HepG2 (cell line): ENCODE data around the gene GRHPR. TPM values are rescaled to one million over a fixed set of nuclear protein-coding genes. Genes with fewer than 3 reads are reported as not detected.

ENCODE experiments used
- BATF2 ChIP-seq: sonication (generic); formaldehyde crosslinking; IDR thresholded peaks from 2 replicates; pipeline ENCODE4 v1.8.0; 2022; ENCODE audit warnings: mild to moderate bottlenecking, missing genetic modification reagents, moderate library complexity
- BORCS8-MEF2B ChIP-seq: sonication (generic); formaldehyde crosslinking; IDR thresholded peaks from 2 replicates; pipeline ENCODE4 v1.8.0; 2022; ENCODE audit warnings: mild to moderate bottlenecking, missing genetic modification reagents
- KDM1A ChIP-seq: IDR thresholded peaks from 2 replicates; pipeline ENCODE4 v1.6.1; 2016; ENCODE audit warnings: missing compliant biosample characterization
- MXD4 ChIP-seq: IDR thresholded peaks from 2 replicates; pipeline ENCODE4 v1.6.1; 2016; ENCODE audit warnings: mild to moderate bottlenecking, missing biosample characterization, missing genetic modification reagents
- NCOA5 ChIP-seq: sonication (generic); formaldehyde crosslinking; IDR thresholded peaks from 2 replicates; pipeline ENCODE4 v1.4.0; 2020; ENCODE audit warnings: missing genetic modification reagents
- RBM39 ChIP-seq: fragments of 200-400 bp; formaldehyde crosslinking; IDR thresholded peaks from one replicate; pipeline ENCODE4 v1.6.1; 2018; ENCODE audit warnings: antibody characterized with exemption, mild to moderate bottlenecking, low read depth, low read length; ENCODE audit not compliant: poor library complexity, severe bottlenecking
- TBP ChIP-seq: sonication (generic); formaldehyde crosslinking; IDR thresholded peaks from 2 replicates; pipeline ENCODE4 v1.5.0; 2020; ENCODE audit warnings: missing genetic modification reagents
- ZBTB4 ChIP-seq: sonication (generic); formaldehyde crosslinking; IDR thresholded peaks from 2 replicates; pipeline ENCODE4 v1.4.0; 2020; ENCODE audit warnings: missing genetic modification reagents, mild to moderate bottlenecking, borderline replicate concordance
- ZNF24 ChIP-seq: fragments of 450-650 bp; IDR thresholded peaks from 2 replicates; pipeline ENCODE4 v1.6.1; 2017; ENCODE audit warnings: antibody characterized with exemption, mild to moderate bottlenecking
- ZNF382 ChIP-seq: sonication (generic); formaldehyde crosslinking; IDR thresholded peaks from 2 replicates; pipeline ENCODE4 v1.5.0; 2020; ENCODE audit warnings: missing genetic modification reagents, mild to moderate bottlenecking, borderline replicate concordance
- ZNF441 ChIP-seq: sonication (generic); formaldehyde crosslinking; IDR thresholded peaks from 2 replicates; pipeline ENCODE4 v1.7.0; 2021; ENCODE audit warnings: missing genetic modification reagents, borderline replicate concordance
- ZNF646 ChIP-seq: sonication (generic); formaldehyde crosslinking; IDR thresholded peaks from 2 replicates; pipeline ENCODE4 v1.9.0; 2021; ENCODE audit warnings: mild to moderate bottlenecking, missing genetic modification reagents
- ZNF772 ChIP-seq: sonication (generic); formaldehyde crosslinking; IDR thresholded peaks from 2 replicates; pipeline ENCODE4 v1.5.0; 2020; ENCODE audit warnings: mild to moderate bottlenecking, missing genetic modification reagents
- polyA plus RNA-seq, 8 experiments: library from polyadenylated mRNA; depleted of rRNA in 3 of 8; stranded (reverse) in 7 of 8; unstranded in 1 of 8; fragments of >200 nt; fragmentation: Illumina TruSeq in 4 of 8; extraction: Trizol in 4 of 8; gene quantifications; 2 replicates each; pipeline versions ENCODE4 v1.2.1 to v1.2.3, GENCODE V29; 2011 to 2016; ENCODE audit warnings: low read depth in 4 of 8, missing spikeins in 1 of 8, mixed read lengths in 1 of 8; ENCODE audit not compliant: insufficient read depth in 1 of 8
- total RNA-seq, 5 experiments: library from RNA; depleted of rRNA; stranded (reverse); fragments of >200 nt; fragmentation: Illumina TruSeq; extraction: Trizol; gene quantifications; 2 replicates each; pipeline ENCODE4 v1.2.3, GENCODE V29; 2016; ENCODE audit warnings: low read depth in 1 of 5
- TF ChIP-seq, protein P1 (sequence below): sonication (generic); formaldehyde crosslinking; IDR thresholded peaks from 2 replicates; pipeline ENCODE4 v1.9.0; 2021; ENCODE audit warnings: missing genetic modification reagents, borderline replicate concordance
- TF ChIP-seq, protein P2 (sequence below): sonication (generic); formaldehyde crosslinking; IDR thresholded peaks from 2 replicates; pipeline ENCODE4 v1.4.0; 2020; ENCODE audit warnings: missing genetic modification reagents

Gene GRHPR
- total and polyA plus RNA-seq, 2 of the 13 experiments (the other 11 are each of a cell fraction or from before 2014, with no cell fraction given): 113 to 115 TPM

GRCh38 chr9:37415011-37415719 is 7.3 kb upstream of the GRHPR start (continued):
- TF ChIP-seq BATF2 (CRISPR knock-in tag) (no peak), ZNF382 (CRISPR knock-in tag) (no peak), ZNF646 (CRISPR knock-in tag) (no peak), MXD4 (CRISPR knock-in tag) (no peak), ZNF24 (peak; percentile 92), KDM1A (CRISPR knock-in tag) (no peak), ZBTB4 (no peak), RBM39 (no peak), NCOA5 (no peak), ZNF772 (CRISPR knock-in tag) (no peak), TBP (no peak), ZNF441 (CRISPR knock-in tag) (no peak), BORCS8-MEF2B (CRISPR knock-in tag) (no peak)
- TF ChIP-seq, protein P1, sequence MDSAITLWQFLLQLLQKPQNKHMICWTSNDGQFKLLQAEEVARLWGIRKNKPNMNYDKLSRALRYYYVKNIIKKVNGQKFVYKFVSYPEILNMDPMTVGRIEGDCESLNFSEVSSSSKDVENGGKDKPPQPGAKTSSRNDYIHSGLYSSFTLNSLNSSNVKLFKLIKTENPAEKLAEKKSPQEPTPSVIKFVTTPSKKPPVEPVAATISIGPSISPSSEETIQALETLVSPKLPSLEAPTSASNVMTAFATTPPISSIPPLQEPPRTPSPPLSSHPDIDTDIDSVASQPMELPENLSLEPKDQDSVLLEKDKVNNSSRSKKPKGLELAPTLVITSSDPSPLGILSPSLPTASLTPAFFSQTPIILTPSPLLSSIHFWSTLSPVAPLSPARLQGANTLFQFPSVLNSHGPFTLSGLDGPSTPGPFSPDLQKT (CRISPR knock-in tag): no peak
- TF ChIP-seq, protein P2, sequence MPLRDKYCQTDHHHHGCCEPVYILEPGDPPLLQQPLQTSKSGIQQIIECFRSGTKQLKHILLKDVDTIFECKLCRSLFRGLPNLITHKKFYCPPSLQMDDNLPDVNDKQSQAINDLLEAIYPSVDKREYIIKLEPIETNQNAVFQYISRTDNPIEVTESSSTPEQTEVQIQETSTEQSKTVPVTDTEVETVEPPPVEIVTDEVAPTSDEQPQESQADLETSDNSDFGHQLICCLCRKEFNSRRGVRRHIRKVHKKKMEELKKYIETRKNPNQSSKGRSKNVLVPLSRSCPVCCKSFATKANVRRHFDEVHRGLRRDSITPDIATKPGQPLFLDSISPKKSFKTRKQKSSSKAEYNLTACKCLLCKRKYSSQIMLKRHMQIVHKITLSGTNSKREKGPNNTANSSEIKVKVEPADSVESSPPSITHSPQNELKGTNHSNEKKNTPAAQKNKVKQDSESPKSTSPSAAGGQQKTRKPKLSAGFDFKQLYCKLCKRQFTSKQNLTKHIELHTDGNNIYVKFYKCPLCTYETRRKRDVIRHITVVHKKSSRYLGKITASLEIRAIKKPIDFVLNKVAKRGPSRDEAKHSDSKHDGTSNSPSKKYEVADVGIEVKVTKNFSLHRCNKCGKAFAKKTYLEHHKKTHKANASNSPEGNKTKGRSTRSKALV: no peak
